Measurements from ENCODE around the gene NADK.

The NADK gene, protein sequence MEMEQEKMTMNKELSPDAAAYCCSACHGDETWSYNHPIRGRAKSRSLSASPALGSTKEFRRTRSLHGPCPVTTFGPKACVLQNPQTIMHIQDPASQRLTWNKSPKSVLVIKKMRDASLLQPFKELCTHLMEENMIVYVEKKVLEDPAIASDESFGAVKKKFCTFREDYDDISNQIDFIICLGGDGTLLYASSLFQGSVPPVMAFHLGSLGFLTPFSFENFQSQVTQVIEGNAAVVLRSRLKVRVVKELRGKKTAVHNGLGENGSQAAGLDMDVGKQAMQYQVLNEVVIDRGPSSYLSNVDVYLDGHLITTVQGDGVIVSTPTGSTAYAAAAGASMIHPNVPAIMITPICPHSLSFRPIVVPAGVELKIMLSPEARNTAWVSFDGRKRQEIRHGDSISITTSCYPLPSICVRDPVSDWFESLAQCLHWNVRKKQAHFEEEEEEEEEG

DNA sequence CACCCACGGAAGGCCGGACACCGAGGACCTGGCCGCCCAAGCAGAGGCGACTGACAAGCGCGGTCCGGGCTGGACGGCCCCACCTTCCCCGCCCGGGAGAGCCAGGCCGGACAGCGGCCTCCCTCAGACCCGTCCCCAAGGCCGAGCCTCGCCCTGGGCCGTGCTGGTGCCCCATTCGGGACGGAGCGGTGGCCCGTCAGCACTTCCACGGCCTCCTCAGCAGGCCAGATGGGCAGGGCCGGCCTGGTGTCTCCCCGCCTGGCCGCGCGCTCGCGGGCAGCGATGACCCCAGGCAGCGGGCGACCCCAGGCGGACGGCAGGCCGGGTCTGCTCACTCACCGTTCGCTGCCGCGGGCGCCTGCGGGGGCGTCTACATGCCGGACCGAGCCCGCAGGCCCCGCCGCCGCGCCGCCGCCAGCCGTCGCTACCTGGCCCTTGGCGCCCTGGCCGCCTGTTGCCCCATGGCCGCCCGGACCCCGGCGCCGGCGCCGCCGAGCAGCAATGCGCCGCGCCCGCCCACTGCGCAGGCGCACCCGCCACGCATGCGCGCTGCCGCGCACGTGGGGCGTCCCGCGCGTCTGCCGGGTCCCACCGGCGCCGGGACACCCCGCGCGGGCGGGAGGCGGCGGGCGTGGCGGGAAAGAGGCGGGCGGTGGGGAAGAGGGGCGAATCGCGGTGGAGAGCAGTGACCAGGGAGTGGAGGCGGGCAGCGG, at the start of gene NADK:
Gene NADK (minus strand): TSS at position 521 of the 713 bp plus-strand sequence. CDS start 13,064 bp downstream, outside the sequence.
- Mint-ChIP-seq H3K9me3 (no peaks in the 10 kb centered on the region), H3K27me3 (no peaks in the 10 kb centered on the region), H3K36me3 (peaks cover 2% of the 10 kb centered on the region), H3K27ac (peak within 1 kb of the TSS; percentile 95), H3K4me1 (peaks cover 48% of the 10 kb centered on the region), H3K4me3 (peak within 1 kb of the TSS; percentile 87)
- ATAC-seq (ENCODE audit: low read depth) (peak; percentile 41), DNase-seq (ENCODE audit: low spot score in 2 of 2) (peak; percentile 73 to 82)

DNA sequence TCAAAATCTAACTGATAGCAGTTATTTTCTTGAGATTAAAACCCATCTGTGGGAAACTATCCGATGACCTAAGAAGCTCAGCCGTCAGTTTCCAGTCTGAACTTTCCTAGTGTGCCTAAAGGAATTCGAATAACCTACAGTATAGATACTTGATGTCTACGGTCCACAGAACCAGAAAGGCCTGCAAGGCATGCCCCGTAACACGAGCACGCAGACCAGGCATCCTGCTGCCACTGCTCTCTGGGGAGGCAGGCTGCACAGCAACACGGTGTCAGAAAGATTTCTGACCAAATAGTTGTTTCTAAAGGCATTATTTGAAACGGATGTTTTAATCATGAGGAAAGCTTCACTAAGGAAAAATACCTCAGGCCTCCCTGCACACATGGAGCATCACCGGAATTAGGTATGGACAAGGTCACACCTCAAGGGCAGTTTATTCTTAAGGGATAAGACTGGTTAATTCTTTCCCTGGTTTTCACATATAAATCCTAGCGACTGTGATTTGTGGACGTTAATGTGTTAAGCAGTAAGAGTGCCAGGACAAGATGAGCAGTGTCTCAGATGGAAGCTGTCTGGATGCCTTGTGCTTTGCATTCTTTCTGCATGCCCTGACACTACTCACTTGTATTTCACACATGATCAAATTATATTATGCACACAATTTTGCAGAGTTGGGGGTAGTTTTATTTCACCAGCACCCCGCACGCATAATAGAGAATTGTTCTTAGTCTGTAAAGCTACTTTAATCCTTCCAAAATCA, 49.0 kb upstream of the NADK start:
- Mint-ChIP-seq H3K4me3 (no peak overlapping the region), H3K4me1 (peaks cover 10% of the 10 kb centered on the region), H3K27ac (no peak overlapping the region), H3K9me3 (no peaks in the 10 kb centered on the region), H3K27me3 (no peaks in the 10 kb centered on the region), H3K36me3 (peaks cover 7% of the 10 kb centered on the region)
- ATAC-seq (ENCODE audit: low read depth) (no peak), DNase-seq (ENCODE audit: low spot score in 2 of 2) (no peak)

DNA sequence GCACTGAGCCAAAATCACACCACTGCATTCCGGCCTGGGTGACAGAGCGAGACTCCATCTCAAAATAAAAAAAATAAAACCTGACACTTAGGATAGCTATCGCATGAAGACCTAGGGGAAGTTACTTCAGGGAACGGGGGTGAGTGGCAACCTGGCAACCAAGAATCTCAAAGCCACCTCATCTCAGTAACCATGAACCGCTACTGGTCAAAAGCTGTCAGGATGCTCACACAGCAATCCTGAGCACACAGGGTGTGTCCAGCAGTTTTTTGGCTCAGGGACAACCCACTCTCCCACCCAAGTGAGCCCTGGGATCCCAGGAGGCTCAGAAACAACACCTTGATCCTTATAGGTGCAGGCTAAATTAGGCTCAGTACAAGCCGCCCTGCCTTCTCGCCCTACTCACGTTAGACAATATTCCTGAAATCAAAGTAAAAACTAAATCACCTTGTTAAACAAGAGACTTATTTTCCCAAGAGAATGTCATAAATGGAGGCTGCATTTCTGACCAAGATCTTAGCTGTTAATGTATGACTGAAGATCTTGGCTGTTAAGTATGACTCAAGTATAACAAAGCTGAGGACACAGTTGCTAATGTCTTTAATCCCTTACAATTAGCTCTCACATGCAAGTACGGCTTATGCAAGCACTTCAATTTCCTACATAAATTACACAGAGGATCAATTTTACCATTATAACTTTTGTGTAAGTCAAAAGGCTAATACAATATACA, 48.3 kb upstream of the NADK start:
- no peak for ATAC-seq (ENCODE audit: low read depth)
- Mint-ChIP-seq H3K27ac (peak overlapping the region; percentile 45), H3K4me3 (no peak overlapping the region)

DNA sequence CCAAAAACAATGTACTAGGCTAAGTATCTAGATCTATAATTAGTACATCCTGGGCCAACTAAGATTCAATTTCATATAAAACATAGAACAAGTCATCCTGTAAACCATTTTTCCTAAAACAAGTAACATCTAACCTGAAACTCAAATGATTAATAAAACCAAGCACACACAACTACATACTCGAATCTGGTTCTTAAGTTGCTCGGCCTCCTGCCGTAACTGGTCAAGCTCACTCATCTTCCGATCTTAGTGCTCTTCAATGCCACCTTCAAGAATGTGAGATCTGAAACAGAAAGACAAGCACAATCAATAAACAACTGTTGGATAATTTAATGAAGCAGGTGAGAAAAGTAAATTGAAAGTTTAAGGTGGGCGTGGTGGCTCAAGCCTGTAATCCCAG, 46.9 kb upstream of the NADK start:
- ATAC-seq (ENCODE audit: low read depth) = no peak
- no peaks in the 10 kb centered on the region for H3K27me3 Mint-ChIP-seq
- H3K36me3 Mint-ChIP-seq = peaks cover 7% of the 10 kb centered on the region
- no peak overlapping the region for H3K4me3 Mint-ChIP-seq
- no peak for DNase-seq (ENCODE audit: low spot score in 2 of 2)
- H3K9me3 Mint-ChIP-seq = no peaks in the 10 kb centered on the region
- H3K4me1 Mint-ChIP-seq = peaks cover 7% of the 10 kb centered on the region
- H3K27ac Mint-ChIP-seq = peak overlapping the region; percentile 81

More for the DNA sequence above, 48.3 kb upstream of the NADK start:
- peaks cover 7% of the 10 kb centered on the region for H3K4me1 Mint-ChIP-seq
- DNase-seq (ENCODE audit: low spot score in 2 of 2) = no peak
- peaks cover 5% of the 10 kb centered on the region for H3K36me3 Mint-ChIP-seq
- H3K27me3 Mint-ChIP-seq = no peaks in the 10 kb centered on the region
- no peaks in the 10 kb centered on the region for H3K9me3 Mint-ChIP-seq

DNA sequence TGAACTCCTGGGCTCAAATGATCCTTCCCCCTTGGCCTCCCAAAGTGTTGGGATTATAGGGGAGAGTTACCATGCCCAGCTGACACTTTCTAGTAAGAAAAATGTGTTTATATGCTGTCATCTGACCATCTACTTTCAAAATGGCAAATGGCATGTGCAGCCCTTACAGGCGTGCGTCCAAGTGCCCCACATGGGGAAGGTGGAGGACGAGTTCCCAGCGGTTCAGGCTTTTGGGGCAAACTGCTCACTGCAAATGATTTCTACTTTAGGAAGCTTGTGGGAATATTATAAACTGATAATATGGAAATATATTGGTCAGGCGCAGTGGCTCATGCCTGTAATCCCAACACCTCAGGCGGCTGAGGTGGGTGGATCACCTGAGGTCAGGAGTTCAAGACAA, 41.5 kb upstream of the NADK start:
- H3K4me1 Mint-ChIP-seq = peaks cover 3% of the 10 kb centered on the region
- peaks cover 12% of the 10 kb centered on the region for H3K36me3 Mint-ChIP-seq
- no peak overlapping the region for H3K4me3 Mint-ChIP-seq
- H3K27ac Mint-ChIP-seq = no peak overlapping the region
- DNase-seq (ENCODE audit: low spot score in 2 of 2) (no peak), ATAC-seq (ENCODE audit: low read depth) (no peak)
- H3K27me3 Mint-ChIP-seq = no peaks in the 10 kb centered on the region
- H3K9me3 Mint-ChIP-seq = no peaks in the 10 kb centered on the region

DNA sequence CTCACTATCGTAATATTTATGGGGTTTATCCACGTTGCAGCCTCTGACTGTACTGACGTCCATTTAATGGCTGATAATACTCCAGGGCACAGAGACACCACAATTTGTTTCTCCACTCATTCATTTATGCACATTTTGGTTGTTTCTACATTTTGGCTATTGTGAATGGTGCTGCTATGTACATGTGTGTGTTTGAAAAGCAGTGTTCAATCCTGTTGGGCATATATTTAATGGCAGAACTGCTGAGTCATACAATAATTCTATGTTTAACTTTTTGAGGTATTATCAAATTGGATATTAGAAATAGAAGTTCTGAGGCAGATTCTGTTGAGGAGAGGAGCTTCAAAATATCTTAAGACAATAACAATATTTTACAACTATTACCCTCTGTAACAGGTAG, 39.0 kb upstream of the NADK start:
- ATAC-seq (ENCODE audit: low read depth) (no peak), DNase-seq (ENCODE audit: low spot score in 2 of 2) (no peak)
- H3K27me3 Mint-ChIP-seq = no peaks in the 10 kb centered on the region
- no peak overlapping the region for H3K27ac Mint-ChIP-seq
- H3K4me1 Mint-ChIP-seq = peaks cover 3% of the 10 kb centered on the region
- H3K9me3 Mint-ChIP-seq = no peaks in the 10 kb centered on the region
- no peak overlapping the region for H3K4me3 Mint-ChIP-seq
- H3K36me3 Mint-ChIP-seq = peaks cover 18% of the 10 kb centered on the region

DNA sequence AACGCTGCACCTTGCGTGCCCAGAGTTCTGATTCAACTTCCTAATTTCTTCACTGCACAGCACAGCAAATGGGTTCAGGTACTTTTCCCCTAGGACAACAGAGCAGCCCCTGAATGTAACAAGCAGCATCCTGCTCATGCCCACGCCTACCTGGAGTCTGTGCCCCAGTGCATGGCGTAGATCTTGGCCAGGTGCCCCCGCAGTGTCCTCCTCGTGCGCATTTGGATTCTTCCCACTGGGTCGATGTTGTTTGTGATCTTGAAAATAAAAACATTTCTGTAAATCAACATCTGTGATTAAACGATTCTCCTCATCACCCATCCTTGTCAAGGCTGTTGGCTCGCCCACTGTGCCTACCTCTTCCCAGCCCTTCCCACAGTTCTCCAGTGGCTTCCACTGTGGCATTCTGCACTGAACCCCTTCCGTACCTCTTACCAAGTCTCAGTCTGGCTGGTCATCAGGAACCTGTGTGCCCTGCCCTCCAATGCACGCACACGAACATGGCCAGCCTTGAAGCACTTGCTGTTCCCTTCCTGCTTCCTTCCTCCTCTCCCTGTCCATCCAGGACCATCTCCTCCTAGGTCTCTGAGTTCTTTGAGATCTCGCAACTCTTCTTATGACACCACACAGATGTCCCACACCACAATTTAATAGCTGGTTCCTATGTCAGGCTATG, 37.5 kb upstream of the NADK start:
- no peak for ATAC-seq (ENCODE audit: low read depth)
- Mint-ChIP-seq H3K9me3 (no peaks in the 10 kb centered on the region), H3K36me3 (peaks cover 17% of the 10 kb centered on the region), H3K4me3 (no peak overlapping the region), H3K4me1 (peaks cover 3% of the 10 kb centered on the region), H3K27ac (peak overlapping the region; percentile 10), H3K27me3 (no peaks in the 10 kb centered on the region)
- DNase-seq (ENCODE audit: low spot score in 2 of 2) = no peak

DNA sequence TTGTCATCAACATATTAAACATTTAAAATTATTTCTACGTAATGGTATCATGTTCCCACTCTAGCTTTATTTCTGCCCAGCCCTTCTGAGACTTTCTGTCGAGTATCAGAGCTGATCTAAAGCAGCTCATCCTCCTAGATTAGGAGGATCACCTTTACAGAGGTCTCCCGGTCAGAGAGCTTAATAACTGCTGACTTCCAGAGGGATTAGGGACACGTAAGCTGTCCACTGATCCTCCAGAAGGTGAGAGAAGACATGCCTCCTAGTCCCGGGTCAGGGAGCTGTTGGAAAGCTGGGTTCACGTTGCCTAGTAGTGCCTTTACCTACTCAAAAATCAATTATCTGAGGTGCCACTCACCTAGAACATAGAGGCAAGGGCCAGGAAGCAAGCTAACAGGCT, 31.2 kb upstream of the NADK start:
- no peak overlapping the region for H3K27ac Mint-ChIP-seq
- ATAC-seq (ENCODE audit: low read depth) = no peak
- H3K9me3 Mint-ChIP-seq = no peaks in the 10 kb centered on the region
- H3K36me3 Mint-ChIP-seq = peaks cover 16% of the 10 kb centered on the region
- DNase-seq (ENCODE audit: low spot score in 2 of 2) = no peak
- no peak overlapping the region for H3K4me3 Mint-ChIP-seq
- H3K4me1 Mint-ChIP-seq = no peaks in the 10 kb centered on the region
- H3K27me3 Mint-ChIP-seq = no peaks in the 10 kb centered on the region

DNA sequence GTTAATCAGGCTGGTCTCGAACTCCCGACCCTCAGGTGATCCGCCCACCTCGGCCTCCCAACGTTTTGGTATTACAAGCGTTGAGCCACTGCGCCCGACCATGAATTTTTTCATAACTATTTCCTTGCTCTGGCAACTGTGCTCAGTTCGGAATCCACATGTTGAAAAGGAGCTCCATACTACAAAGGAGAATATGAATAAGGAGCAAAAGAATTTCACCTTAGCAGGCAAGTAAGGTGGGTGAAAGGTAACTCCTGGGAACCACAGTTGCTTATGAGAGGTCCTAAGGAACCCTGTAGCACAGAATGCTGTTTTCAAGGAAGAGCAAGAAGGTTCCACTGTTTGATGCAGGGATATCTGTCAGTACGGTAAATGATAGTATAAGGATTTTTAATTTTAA, 29.9 kb upstream of the NADK start:
- Mint-ChIP-seq H3K4me1 (no peaks in the 10 kb centered on the region), H3K9me3 (no peaks in the 10 kb centered on the region), H3K4me3 (no peak overlapping the region), H3K27ac (no peak overlapping the region), H3K36me3 (peaks cover 16% of the 10 kb centered on the region), H3K27me3 (no peaks in the 10 kb centered on the region)
- DNase-seq (ENCODE audit: low spot score in 2 of 2) = no peak
- ATAC-seq (ENCODE audit: low read depth) = no peak

DNA sequence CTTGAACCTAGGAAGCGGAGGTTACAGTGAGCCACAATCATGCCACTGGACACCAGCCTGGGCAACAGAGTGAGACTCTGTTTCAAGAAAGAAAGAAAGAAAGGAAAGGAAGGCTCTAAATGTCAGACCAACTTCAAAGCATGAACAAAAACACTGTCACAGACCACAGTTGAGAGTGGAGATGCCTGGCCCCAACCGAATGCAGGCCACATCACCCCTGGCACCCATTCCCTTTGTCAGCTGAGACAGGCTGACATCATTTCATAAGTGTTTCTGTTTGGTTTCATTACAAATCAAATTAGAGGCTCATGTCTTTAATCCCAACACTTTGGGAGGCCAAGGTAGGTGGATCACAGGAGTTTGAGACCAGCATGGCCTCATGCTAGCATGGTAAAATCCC, 28.6 kb upstream of the NADK start:
- Mint-ChIP-seq H3K27ac (peak overlapping the region; percentile 24), H3K4me1 (peaks cover 3% of the 10 kb centered on the region), H3K4me3 (no peak overlapping the region), H3K9me3 (no peaks in the 10 kb centered on the region), H3K27me3 (no peaks in the 10 kb centered on the region), H3K36me3 (peaks cover 18% of the 10 kb centered on the region)
- no peak for DNase-seq (ENCODE audit: low spot score in 2 of 2)
- ATAC-seq (ENCODE audit: low read depth) = no peak

DNA sequence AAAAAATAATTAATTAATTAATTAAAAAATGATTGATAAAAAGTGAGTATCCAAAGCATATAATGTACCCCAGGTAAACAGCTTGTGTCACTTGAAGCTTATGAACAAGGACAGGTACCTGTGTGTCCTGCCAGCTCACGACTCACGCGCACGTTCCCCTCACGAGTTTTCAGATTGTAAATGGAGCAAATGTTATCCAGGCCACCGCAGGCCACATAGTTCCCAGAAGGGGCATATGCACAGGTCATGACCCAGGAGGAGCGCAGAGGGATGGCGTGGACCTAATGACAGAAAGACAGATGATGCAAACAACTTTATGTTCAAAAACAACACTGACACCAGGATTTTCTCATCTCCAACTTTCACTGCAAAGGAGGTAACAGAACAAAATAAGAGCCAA, 26.0 kb upstream of the NADK start:
- DNase-seq (ENCODE audit: low spot score in 2 of 2) (no peak), ATAC-seq (ENCODE audit: low read depth) (no peak)
- Mint-ChIP-seq H3K9me3 (no peaks in the 10 kb centered on the region), H3K4me1 (peaks cover 19% of the 10 kb centered on the region), H3K27me3 (no peaks in the 10 kb centered on the region), H3K4me3 (no peak overlapping the region), H3K27ac (no peak overlapping the region), H3K36me3 (peaks cover 21% of the 10 kb centered on the region)

DNA sequence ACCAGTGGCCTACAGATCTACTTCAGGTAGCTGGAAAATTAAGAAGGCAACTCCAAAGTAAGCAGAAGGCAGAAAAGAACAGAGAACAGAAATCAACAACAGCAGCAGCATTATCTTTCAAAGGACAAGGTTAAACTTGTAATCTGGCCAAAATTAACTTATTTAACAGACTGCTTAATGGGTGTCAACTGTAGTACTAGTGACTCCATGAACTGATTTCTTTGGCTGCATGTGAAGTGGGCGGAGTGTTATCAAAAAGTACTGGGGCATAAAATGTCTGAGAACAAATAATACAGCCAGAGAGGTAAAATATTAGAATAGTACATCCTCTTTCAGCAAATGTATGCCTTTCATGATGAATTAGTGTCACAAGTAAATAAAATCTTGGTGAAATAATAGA, 24.6 kb upstream of the NADK start:
- ATAC-seq (ENCODE audit: low read depth) (no peak), DNase-seq (ENCODE audit: low spot score in 2 of 2) (no peak)
- Mint-ChIP-seq H3K4me3 (no peak overlapping the region), H3K27me3 (no peaks in the 10 kb centered on the region), H3K27ac (peak overlapping the region; percentile 29), H3K9me3 (no peaks in the 10 kb centered on the region), H3K36me3 (peaks cover 22% of the 10 kb centered on the region), H3K4me1 (peaks cover 22% of the 10 kb centered on the region)

DNA sequence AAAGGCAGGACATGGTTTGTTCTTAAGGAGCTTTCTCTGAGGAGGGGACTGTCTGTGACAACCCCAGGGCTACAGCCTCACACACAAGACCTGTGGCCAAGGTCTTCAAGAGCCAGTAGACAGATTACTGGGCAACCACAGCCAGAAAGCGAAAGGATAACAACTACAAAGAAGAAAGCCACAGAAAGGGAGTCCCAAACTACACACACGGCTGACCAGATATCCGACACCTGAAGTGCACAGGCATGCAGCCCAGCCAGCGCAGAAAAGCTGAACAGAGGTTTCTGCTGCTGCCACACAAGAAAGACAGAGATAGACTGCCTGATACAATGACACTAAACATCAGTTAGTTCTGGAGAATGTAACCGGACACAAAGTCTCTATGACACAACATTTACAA, 21.4 kb upstream of the NADK start:
- Mint-ChIP-seq H3K9me3 (no peaks in the 10 kb centered on the region), H3K27me3 (no peaks in the 10 kb centered on the region), H3K36me3 (peaks cover 26% of the 10 kb centered on the region), H3K27ac (peak overlapping the region; percentile 78), H3K4me3 (no peak overlapping the region), H3K4me1 (peaks cover 29% of the 10 kb centered on the region)
- ATAC-seq (ENCODE audit: low read depth) = peak; percentile 15
- DNase-seq (ENCODE audit: low spot score in 2 of 2) = no peak

Data from memory B cell (primary cell).